ENCODE data around the gene CASKIN2.

GRCh38 chr17:75524970-75525805 lies 9.9 kb upstream of the CASKIN2 start, which contains the start of gene LLGL2:
- peak; percentile 58 for TF ChIP-seq CTCF (IDR thresholded peaks at IDR 0.05; ENCODE audit: low read depth, low read length, poor library complexity, severe bottlenecking)
- TF ChIP-seq EZH2phosphoT487 (IDR thresholded peaks at IDR 0.05; ENCODE audit: borderline replicate concordance, low read length) = no peak
